HK-2 (cell line): ENCODE measurements around the gene FBN1.

Experiments used
- DNase-seq: peaks from one replicate; pipeline ENCODE4 v3.0.0-alpha.2; 2018; ENCODE audit not compliant: unreplicated experiment

FBN1 gene

GRCh38 chr15:48396020-48396419, 249.5 kb downstream of the FBN1 start:
- no peak for DNase-seq

DNA sequence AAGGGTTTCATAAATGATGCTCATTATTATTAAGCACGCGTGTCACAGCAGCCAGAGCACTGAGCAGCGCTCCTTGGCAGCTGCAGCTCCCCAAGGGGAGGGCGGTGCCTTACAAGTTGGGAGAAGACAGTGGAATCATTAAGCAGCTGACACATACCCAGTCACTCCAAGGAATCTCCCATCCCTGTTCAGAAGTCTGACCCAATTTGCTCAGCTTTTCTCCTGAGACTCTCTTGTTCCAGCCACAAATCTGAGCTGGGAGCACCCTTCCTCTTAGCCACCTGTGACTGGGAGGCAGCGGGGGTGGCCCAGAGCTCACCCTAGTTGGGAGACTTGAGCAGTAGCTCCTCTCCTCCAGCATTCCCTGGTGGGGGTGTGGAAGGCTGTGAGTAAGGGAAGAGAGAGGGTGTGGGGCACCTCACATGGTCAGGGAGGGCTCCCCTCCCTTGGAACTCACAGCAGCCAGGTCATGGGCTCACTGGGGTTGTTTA, 249.9 kb downstream of the FBN1 start:
- DNase-seq: no peak

- no peak for DNase-seq
Observed at GRCh38 chr15:48394970-48395369, 250.5 kb downstream of the FBN1 start.

DNA sequence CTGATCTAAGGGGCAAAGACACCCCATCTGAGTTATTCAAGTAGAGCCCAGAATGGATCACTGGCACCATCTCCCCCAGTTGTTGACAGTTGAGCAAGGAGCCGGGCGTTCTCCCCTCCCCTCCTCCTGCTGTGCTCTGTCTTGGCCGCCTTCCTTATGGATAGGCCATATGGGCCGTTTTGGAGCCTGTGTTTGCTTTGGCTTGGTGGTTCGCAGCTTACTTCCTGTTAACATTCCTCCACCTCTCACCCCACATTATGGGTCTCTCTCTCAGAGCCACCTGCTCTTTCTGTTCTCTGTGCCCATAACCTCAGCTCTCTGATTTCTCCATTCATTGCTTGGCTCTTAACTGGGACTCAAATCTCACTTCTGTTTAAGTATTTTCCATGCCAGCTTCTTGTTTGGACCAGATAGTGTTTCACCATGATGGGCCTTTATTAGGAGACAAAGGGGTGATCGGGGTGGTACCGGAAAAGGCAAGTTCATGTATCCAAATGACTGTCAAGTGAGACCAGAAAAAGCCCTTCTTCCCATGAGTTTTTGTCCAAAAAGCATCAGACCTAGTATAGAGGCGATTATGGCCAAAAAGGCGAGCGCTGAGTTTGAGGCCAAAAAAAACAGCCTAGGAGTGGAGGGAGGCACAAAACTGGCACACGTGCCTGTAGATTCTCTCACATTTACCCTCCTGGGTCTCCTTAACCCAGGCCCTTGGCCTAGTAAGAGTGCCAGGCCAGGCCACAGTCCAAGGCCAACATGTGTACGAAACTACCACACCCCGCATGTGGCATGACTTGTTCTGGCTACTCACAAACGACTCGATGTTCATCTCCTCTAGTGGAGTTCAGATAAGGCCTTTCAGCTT, 251.6 kb downstream of the FBN1 start:
- no peak for DNase-seq

DNA sequence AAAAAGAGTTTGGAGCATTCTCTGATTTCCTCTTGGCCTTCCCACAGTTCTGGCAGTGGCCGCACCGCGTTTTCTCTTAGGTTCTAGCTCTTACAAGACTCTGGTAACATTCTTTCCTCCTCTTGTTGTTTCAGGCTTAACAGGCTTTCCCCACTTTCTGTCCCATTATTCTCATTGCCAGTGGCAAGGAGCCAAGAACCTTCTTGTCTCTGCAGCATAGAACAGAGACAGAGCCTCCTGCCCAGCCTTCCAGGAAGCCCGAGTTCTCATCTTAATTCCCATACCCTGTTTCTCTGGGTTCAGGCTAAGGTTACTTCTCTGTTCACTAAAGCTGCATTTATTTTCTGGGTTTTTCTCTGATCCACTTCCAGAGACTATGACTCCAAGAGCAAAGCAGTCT, 253.2 kb downstream of the FBN1 start:
- DNase-seq: no peak

GRCh38 chr15:48391950-48392349, 253.6 kb downstream of the FBN1 start:
- no peak for DNase-seq

DNA sequence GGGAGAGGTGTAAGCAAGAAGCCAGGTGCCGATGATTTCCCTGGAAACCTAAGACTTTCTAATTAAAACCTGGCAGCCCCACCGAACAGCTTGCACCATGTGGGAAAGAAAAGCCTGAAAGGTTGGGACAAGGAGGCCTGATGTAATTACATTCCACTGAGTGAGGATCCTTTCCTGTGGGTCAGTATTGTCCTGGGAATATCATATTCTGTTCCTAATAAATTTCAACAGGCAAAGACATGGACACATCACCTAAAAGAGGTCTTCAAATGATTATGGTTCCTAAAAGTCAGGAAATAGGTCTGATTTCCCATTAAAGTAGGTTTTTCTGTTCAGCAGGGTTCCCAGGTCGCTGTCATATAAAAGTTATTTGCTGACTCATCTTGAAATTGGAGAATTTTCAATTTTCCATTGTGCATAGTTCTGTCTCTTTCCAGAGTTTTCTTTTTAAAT, 255.8 kb downstream of the FBN1 start:
- no peak for DNase-seq

DNA sequence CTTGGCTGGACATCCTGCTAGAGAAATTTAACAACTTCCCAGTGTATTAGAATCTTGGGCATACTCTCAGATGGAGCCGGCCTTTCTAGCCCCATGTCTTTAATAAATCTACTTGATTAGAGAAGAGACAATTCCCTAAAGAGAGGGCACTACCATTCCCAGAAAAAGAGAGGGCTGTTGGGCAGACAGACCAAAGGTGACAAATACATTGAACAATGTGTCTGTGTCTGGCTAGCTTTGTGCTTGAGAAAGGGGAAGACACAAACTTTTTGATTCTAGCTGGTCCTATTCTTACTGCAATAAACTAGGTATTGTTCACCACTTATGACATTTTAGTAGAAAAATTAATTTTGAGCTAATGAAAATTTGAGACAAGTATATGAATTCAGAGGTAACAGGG, 256.6 kb downstream of the FBN1 start:
- DNase-seq: no peak

DNA sequence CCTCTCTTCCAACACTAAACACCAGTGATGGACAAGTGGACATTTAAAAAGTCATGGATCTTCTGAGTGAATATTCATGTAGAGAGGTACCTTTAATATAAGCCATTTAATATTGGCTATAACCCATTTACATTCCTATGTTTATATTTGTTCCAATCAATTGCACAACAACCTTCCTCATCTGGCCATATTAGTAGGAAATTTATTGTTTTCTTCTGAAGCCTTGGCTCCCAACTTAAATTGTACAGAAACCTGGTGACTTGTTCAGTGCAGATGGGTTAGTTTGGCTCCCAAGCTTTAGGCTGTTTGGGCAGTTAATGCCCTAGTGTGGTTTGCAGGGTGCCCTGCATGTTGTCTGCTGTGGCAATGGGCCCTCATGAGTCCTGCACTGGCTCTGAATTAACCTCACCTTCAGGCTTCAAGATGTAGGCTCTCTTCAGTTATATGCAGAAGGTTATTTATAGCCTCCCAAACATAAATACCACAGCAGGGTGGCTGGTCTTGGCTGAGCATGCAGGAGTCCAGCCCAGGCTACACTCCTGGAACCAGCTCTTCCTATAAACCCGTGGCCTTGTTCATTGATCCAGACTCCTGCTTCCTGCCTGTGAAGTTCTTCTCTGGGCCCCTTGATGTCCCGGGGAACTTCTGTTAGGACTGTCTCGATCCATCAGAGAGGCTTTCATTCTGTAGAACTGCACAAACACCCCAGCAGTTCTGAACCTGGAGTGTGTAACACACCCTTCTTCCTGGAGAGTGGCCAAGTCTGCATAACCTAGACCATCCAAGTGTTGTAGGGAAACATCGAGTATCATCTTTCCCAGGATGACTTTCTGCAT, 257.3 kb downstream of the FBN1 start:
- DNase-seq: no peak

DNA sequence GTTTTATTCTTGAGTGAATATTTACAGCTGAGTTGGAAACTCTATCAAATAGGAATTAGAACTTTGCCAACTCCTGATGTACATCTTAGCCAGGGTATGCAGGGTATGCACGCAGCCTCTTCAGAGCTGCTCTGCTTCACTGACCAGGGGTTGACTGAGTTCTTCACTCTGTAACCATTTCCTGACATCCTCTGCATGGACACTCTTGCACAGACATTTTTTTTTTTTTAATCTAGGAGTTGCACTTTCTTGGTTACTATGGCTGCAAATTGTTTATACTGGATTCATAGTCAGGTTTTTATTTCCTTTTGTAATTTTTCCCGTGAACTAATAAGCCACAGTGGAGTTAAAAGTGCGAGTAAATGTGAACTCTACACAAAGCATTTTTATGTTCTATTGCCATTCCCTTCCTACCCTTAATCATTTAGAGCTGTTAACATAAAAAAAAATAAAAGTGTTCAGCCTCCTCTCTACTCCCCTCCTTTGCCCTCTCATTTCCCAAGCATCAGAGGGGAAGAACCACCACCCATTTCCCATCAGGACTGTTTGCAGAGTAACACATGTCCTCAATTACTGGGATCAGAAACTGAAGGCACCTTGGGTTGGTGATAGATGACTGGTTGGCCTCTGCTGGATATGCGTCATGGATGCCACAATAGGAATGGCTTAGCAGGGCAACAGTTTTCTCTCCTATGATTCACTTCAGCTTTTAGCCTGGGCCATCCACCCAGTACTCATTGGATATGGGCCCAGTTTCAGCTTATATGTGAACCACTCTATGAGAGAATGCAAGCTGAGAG, 260.3 kb downstream of the FBN1 start:
- no peak for DNase-seq

GRCh38 chr15:48384616-48385015, 260.9 kb downstream of the FBN1 start:
- DNase-seq: no peak

GRCh38 chr15:48383031-48383430, 262.5 kb downstream of the FBN1 start:
- DNase-seq: no peak

GRCh38 chr15:48381861-48382260, 263.6 kb downstream of the FBN1 start:
- no peak for DNase-seq

DNA sequence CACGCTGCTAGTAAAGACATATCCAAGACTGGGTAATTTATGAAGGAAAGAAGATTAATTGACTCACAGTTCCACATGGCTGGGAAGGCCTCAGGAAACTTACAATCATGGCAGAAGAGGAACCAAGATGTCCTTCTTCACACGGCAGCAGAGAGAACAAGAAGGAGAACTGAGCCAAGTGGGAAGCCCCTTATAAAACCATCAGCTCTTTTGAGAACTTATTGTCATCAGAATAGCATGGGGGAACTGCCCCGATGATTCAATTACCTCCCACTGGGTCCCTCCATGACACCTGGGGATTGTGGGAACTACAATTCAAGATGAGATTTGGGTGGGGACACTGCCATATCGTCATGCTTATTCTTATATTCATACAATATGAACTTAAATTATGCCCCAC, 265.3 kb downstream of the FBN1 start:
- DNase-seq: no peak

GRCh38 chr15:48375767-48376166, 269.7 kb downstream of the FBN1 start:
- no peak for DNase-seq

DNA sequence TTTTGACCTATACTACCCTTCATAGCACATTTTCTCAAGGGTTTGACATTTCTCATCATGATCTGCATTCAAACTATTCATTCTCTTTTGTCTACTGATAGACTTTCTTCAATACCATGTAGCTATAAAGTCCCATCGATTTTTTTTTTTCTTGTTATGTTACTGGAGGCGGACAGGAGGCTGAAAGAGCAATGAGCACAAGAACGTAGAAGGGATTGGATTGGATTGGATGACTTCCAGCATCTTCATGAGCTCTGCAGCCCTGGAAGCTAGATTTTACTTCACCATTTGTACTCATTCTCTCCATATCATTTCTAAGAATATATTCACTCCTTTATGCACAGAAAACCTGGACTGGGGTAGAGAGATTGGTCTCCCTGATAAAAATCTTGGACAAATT, 271.0 kb downstream of the FBN1 start:
- DNase-seq: no peak

DNA sequence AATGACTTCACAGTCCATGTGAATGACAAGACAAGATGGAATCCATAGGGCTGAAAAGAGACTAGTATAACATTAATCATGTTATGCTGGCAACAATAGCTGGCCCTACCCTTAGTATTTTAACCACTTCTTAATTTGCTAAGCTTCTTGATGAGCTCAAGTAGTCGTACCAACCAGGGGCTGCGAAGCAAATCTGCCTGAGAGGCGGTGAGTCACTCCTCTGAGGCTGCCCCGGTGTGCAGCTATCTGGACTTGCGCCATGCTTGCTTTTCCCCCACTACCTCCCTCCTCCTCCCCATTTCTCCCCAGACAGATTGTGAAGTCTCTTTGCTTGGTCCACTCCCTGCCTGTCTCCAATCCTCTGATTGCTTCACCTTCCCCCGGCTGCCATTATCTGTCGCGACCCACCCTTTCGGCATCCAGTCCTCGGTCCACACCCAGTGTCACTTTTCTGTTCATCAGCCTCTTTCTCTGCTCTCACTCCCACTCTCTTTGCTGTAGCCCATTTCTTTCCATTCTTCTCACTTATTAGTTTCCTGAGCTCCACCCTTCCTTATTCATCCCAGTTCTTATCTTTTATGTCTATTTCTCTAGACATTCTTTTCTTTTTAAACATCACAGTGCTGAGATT, 271.6 kb downstream of the FBN1 start:
- peak; percentile 39 for DNase-seq

GRCh38 chr15:48371961-48372360, 273.5 kb downstream of the FBN1 start:
- no peak for DNase-seq

DNA sequence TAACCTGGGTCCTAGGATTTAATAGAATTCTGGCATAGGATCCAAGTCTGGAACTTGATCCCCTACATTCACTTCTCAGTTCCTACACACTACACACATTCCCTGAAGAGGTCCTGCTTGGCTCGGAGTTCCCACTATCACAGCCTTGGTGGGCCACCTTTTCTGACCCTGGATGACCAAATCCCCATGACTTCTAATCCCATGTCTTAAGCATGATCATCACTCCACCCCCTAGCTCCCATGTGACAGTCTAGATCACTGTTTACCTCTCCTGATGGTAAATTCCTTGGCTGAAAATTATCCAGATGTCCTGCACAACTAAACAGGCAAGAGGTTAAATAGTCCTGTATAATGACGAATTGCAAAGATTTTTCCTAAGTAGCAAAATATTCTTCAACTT, 274.0 kb downstream of the FBN1 start:
- no peak for DNase-seq

GRCh38 chr15:48370460-48370859, 275.0 kb downstream of the FBN1 start:
- DNase-seq: no peak

GRCh38 chr15:48367483-48367882, 278.0 kb downstream of the FBN1 start:
- DNase-seq: no peak
